WTC11 (cell line): Measurements from ENCODE around the gene VAT1. TPM values are rescaled to one million over a fixed set of nuclear protein-coding genes. Genes with fewer than 3 reads are reported as not detected.

ENCODE experiments used
- ATAC-seq: fragments of 200-7000 bp; cut with Tn5 transposase; 2 replicates; pipeline ENCODE4 v1.10.0; 2021; ENCODE audit warnings: mild to moderate bottlenecking, moderate library complexity
- CTCF ChIA-PET: fragments of 300-600 bp; sonication (Branson Sonifier 250); formaldehyde crosslinking; loops from one replicate; lab custom pipeline; 2021; ENCODE audit warnings: antibody characterized with exemption; lab: Charles Lee
- POLR2A ChIA-PET: fragments of 350-600 bp; sonication (Branson Sonifier 250); formaldehyde crosslinking; loops from one replicate; lab custom pipeline; 2021; ENCODE audit warnings: antibody characterized with exemption; lab: Charles Lee
- DNase-seq: peaks from one replicate; pipeline ENCODE4 v3.0.0; 2021; ENCODE audit warnings: low spot score
- H3K27ac Mint-ChIP-seq: 2 replicates; pipeline ENCODE4 v1.8.0; 2021; ENCODE audit warnings: mixed read lengths
- H3K27me3 Mint-ChIP-seq: 2 replicates; pipeline ENCODE4 v1.8.0; 2021; ENCODE audit warnings: low read depth, mild to moderate bottlenecking, moderate library complexity, mixed read lengths
- H3K36me3 Mint-ChIP-seq: 2 replicates; pipeline ENCODE4 v1.8.0; 2021; ENCODE audit warnings: mixed read lengths
- H3K4me1 Mint-ChIP-seq: 2 replicates; pipeline ENCODE4 v1.8.0; 2022; ENCODE audit warnings: mixed read lengths
- H3K4me3 Mint-ChIP-seq: 2 replicates; pipeline ENCODE4 v1.8.0; 2021; ENCODE audit warnings: mild to moderate bottlenecking, moderate library complexity, mixed read lengths
- H3K9me3 Mint-ChIP-seq: 2 replicates; pipeline ENCODE4 v1.8.0; 2021; ENCODE audit warnings: mixed read lengths
- CTCF ChIP-seq: fragments of 200-600 bp; IDR thresholded peaks from 2 replicates; pipeline ENCODE4 v1.8.0; 2022; ENCODE audit warnings: antibody characterized with exemption
- ETV6 ChIP-seq: sonication (generic); formaldehyde crosslinking; IDR thresholded peaks from 2 replicates; pipeline ENCODE4 v1.8.1; 2022; ENCODE audit warnings: mild to moderate bottlenecking, missing genetic modification reagents
- GABPB1 ChIP-seq: sonication (generic); formaldehyde crosslinking; IDR thresholded peaks from 2 replicates; pipeline ENCODE4 v1.8.1; 2023; ENCODE audit warnings: mild to moderate bottlenecking, missing genetic modification reagents
- IRF2 ChIP-seq: sonication (generic); formaldehyde crosslinking; IDR thresholded peaks from 2 replicates; pipeline ENCODE4 v1.8.0; 2022; ENCODE audit warnings: low read depth, missing genetic modification reagents, borderline replicate concordance
- NR2C2 ChIP-seq: sonication (generic); formaldehyde crosslinking; IDR thresholded peaks from 2 replicates; pipeline ENCODE4 v1.8.0; 2022; ENCODE audit warnings: mild to moderate bottlenecking, missing genetic modification reagents
- PRDM15 ChIP-seq: sonication (generic); formaldehyde crosslinking; IDR thresholded peaks from 2 replicates; pipeline ENCODE4 v1.8.0; 2022; ENCODE audit warnings: missing genetic modification reagents
- SMAD3 ChIP-seq: sonication (generic); formaldehyde crosslinking; IDR thresholded peaks from 2 replicates; pipeline ENCODE4 v1.8.0; 2022; ENCODE audit warnings: missing genetic modification reagents, mild to moderate bottlenecking, borderline replicate concordance
- SP1 ChIP-seq: sonication (generic); formaldehyde crosslinking; conservative IDR thresholded peaks from 2 replicates; pipeline ENCODE4 v1.8.1; 2022; ENCODE audit warnings: missing genetic modification reagents
- ZNF281 ChIP-seq: sonication (generic); formaldehyde crosslinking; IDR thresholded peaks from 2 replicates; pipeline ENCODE4 v1.8.0; 2023; ENCODE audit warnings: mild to moderate bottlenecking, missing genetic modification reagents
- total RNA-seq: library from RNA; stranded (reverse); gene quantifications from 3 replicates; pipeline ENCODE4 v1.2.3, GENCODE V29; 2021

The VAT1 gene
- total RNA-seq, 1 experiment from 2014 or later = 298 TPM

- H3K4me1 Mint-ChIP-seq = peaks cover 8% of the 10 kb centered on the region
These were observed 15.3 kb downstream of the VAT1 start, which contains the start of gene IFI35 for GRCh38 chr17:43006639-43007551. IFI35 (plus strand) TSS chr17:43006784; CDS start chr17:43006948, 164 bp downstream.

More at GRCh38 chr17:43006639-43007551, 15.3 kb downstream of the VAT1 start, which contains the start of gene IFI35:
- Mint-ChIP-seq H3K27me3 (no peaks in the 10 kb centered on the region), H3K36me3 (peaks cover 21% of the 10 kb centered on the region), H3K27ac (peak within 1 kb of the TSS; percentile 96), H3K4me3 (peak within 1 kb of the TSS; percentile 68), H3K9me3 (no peaks in the 10 kb centered on the region)
- ATAC-seq (peak; percentile 51), DNase-seq (peak; percentile 76)
- POLR2A ChIA-PET = interaction anchor here (1.7 to 1.9 kb wide), 2 partner anchors 9 to 15 kb away, joined by 5 to 10 read pairs; partner anchors contain the start of genes RPL27 and VAT1
- TF ChIP-seq GABPB1 (CRISPR knock-in tag) (peak; percentile 62; the same call in 1 of the 2 replicates), PRDM15 (0 out of 2 replicates have a peak, but pooled peaks have one; percentile 15), NR2C2 (no peak), IRF2 (CRISPR knock-in tag) (no peak), SMAD3 (CRISPR knock-in tag) (no peak), CTCF (no peak), ETV6 (CRISPR knock-in tag) (peak; percentile 84), SP1 (CRISPR knock-in tag) (0 out of 2 replicates have a peak, but pooled peaks have one; percentile 56), ZNF281 (CRISPR knock-in tag) (no peak)
- CTCF ChIA-PET = interaction anchor here (1.2 to 2.0 kb wide), 4 partner anchors 9 to 27 kb away, joined by 5 to 14 read pairs (median 7); partner anchors contain the start of genes RPL27 and VAT1
